Activated T-helper 1 cell treated with anti-CD3 and anti-CD28 coated beads, Interleukin-2, amount 50 U/mL, for 16 hours (primary cell): ENCODE data around the gene CRCP.
"Not testable (repeated sequence)": the region's sequence is repeated elsewhere in the genome, so short reads cannot be mapped to it uniquely, and the experiment has no call there.

Experiments
- DNase-seq, 2 donors: peaks; one replicate each; pipeline ENCODE4 v3.0.0-alpha.2; 2020; ENCODE audit warnings: low read depth in 1 of 2, low spot score in 1 of 2

The CRCP gene

DNA sequence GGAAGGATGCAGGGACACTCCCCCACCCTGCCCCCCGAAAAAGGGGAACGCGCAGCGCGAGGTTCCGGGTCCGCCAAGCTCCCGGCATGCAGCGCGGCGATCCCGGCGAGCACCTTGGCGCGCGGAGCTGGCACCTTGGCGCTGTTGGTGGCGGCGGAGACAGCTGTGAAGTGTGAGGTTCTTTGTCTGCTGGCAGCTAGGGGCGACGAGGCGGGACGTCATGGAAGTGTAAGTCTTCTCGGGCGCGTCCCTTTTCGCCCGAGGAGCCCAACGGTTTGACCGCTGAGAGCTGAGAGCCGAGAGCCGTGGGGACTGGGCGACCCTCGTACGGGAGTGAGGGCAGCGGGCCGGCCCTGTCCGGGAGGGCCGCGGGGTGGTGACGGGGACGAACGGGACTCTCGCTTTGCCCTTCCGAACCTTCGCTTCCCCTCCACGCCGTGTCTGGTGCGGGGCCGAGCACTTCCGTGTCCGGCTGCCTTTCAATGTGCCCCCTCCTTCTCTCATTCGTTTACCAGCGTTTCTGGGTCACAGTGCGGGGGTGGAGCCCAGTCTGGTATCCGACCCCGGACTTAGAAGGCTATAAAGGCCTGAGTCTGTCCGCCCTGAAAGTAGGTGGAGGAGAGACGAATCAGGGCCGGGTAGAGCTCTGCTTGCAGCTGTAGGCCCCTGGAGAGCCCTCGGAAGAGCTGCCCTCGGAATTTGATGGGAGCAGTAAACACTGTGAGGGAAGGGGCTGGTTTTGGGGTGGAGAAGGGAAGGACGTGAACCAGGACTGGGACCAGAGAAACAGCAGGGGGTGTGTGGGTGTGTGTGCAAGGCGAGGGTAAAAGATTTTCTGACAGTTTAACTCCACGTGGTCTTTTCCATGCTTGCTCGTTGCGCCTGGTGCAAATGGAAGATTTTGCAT, at the start of gene CRCP:
Gene CRCP (plus strand): TSS at position 105 of the 907 bp plus-strand sequence. CDS start 116 bp downstream, at position 221.
- peak; percentile 69 to 76 for DNase-seq

- no peak for DNase-seq
Measured at GRCh38 chr7:66069732-66070131, 44.9 kb upstream of the CRCP start.

GRCh38 chr7:66070222-66070621, 44.4 kb upstream of the CRCP start:
- DNase-seq, result no peak

DNA sequence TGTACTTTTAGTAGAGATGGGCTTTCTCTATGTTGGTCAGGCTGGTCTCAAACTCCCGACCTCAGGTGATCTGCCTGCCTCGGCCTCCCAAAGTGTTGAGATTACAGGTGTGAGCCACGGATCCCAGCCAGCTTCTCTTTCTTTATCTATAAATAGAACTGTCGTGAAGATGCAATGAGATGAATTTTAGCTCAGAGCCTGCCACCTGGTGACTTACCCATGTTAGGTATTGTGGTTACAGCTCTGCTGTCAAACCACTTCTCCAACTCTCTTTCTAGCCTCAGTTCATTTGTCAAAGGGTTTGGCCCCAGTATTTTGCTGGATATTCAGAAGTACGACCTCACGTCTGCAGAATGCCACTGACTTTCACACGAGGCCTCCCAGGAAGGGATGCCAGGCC, 42.4 kb upstream of the CRCP start:
- not testable (repeated sequence) for DNase-seq

DNA sequence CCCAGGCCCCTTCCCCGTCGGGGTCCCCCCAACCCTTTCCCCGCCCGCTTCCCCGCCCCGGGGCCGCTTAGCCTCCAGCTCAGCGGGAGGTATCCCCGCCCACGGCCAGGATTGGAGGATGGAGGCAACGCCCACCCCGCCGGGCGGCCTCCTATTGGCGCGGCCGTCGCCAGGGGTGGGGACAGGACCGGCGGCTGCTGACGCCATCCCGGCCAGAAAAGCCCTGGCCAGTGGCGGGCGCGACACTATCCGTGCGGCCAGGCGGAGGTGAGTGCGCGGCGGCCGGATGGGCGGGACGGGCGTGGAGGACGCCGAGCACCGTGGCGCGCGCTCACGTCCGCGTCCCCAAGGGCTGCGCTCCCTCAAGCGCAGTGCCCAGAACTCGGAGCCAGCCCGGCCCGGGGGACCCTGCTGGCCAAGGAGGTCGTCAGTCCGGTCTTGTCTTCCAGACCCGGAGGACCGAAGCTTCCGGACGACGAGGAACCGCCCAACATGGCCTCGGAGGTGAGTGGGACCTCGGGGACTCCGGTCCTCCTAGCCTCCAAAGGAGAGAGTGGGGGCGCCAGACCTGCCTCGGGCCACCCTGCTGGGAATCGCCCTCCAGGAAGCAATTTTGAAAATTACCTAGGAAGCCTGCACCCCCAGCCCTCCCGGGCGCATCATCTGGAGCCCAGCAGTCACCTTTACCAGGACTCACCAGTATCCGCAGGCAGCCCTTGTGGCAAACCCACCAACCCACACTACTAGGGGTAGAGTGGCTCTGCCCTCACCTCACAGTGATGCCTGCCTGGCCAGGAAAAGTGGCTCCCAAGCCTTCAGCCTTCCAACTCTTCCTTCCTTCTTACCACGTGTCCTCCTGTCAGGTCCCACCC, 38.8 kb upstream of the CRCP start, which contains the start of gene ASL:
Gene ASL (plus strand): TSS at position 230 of the 872 bp plus-strand sequence. CDS start 263 bp downstream, at position 493.
- peak; percentile 62 to 83 for DNase-seq

GRCh38 chr7:66076462-66077329, 38.0 kb upstream of the CRCP start:
- DNase-seq, result no peak

- no peak for DNase-seq
Measured at GRCh38 chr7:66078067-66078466, 36.6 kb upstream of the CRCP start.

GRCh38 chr7:66082083-66082482, 32.6 kb upstream of the CRCP start:
- no peak for DNase-seq

GRCh38 chr7:66082886-66083415, 31.7 kb upstream of the CRCP start:
- DNase-seq, result no peak

DNA sequence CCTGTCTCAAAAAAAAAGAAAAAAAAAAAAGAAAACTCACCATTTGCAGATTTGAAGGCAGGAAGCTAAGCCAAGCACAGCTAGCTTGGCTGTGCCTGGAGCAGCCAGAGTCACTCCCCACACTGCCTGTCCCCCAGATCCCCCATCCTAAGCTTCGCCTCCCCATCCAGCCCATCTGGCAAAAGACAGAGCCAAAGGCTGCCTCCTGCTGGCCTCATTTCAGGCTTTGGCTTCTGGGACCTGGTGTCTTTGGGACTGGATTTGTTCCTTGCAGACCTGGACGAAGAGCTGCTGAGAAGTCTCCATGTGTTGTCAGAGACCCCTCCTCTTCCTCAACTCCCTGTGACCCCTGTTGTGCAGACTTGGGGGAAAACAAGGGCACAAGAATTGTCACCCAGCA, 31.0 kb upstream of the CRCP start:
- no peak for DNase-seq

DNA sequence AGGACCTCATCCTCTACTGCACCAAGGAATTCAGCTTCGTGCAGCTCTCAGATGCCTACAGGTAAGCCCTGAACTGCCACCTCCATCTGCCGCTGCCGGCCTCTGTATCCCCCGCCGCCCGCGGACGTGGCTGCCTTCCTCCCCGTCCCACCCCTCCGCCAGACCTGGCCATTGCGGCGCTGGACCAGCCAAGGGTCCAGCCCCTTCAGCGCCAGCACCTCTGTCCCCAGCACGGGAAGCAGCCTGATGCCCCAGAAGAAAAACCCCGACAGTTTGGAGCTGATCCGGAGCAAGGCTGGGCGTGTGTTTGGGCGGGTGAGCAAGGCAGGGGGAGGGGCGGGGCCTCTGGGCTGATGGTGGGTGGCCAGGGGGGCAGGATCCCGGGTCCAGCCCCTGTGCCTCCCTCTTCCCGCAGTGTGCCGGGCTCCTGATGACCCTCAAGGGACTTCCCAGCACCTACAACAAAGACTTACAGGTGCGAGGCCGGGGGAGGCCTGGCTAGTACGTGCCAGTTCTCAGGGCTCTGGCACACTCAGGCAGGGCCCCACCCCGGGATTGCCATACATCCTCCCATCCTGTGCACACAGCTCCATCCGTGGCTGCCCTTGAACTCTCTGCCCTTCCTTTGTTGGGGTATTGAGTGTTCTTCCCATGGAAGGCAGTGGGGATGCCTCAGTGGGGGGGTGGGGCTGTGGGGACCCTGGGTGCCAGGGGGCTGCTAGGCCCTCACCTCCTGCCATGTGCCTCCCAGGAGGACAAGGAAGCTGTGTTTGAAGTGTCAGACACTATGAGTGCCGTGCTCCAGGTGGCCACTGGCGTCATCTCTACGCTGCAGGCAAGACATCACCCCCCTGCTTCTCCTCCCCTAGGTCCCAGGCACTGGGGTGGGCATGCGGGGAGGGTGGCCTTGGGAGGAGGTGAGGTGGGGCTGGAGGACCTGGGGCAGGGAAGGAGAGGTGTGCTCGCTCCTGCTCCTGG, 25.5 kb upstream of the CRCP start:
- DNase-seq, result no peak

GRCh38 chr7:66092654-66093053, 22.0 kb upstream of the CRCP start:
- no peak for DNase-seq

GRCh38 chr7:66095010-66095409, 19.6 kb upstream of the CRCP start:
- no peak for DNase-seq

GRCh38 chr7:66099232-66099550, 15.5 kb upstream of the CRCP start:
- no peak for DNase-seq

DNA sequence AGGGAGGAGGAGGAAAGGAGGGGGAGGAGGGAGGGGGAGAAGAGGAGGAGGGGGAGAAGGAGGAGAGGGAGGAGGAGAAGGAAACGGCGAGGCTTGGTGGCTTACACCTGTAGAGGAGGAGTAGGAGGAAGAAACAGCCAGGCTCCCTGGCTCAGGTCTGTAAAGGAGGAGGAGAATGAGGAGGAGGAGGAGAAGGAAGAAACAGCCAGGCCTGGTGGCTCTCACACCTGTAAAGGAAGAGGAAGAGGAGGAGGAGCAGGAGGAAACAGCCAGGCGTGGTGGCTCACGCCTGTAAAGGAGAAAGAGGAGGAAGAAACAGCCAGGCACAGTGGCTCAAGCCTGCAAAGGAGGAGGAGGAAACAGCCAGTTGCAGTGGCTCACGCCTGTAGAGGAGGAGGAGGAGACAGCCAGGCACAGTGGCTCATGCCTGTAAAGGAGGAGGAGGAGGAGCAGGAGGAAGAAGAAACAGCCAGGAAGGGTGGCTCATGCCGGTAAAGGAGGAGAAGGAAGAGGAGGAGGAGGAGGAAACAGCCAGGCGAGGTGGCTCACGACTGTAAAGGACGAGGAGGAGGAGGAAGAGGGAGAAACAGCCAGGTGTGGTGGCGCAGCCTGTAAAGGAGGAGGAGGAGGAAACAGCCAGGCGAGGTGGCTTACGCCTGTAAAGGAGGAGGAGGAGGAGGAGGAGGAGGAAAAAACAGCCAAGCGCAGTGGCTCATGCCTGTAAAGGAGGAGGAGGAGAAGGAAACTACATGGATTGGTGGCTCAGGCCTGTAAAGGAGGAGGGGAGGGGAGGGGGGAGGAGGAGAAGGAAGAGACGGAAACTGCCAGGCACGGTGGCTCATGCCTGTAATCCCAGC, 14.9 kb upstream of the CRCP start:
- peak; percentile 5 to 9 for DNase-seq

GRCh38 chr7:66100408-66101050, 14.1 kb upstream of the CRCP start:
- no peak for DNase-seq

DNA sequence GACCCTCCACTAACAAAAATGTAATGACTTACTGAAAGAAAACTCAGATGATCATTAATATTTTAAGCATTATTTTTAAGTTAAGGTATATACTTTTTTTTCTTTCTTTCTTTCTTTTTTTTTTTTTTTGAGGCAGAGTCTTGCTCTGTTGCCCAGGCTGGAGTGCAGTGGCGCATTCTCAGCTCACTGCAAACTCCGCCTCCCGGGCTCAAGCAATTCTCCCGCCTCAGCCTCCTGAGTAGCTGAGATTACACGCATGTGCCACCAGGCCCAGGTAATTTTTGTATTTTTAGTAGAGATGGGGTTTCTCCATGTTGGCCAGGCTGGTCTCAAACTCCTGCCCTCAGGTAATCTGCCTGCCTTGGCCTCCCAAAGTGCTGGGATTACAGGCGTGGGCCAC, 12.5 kb upstream of the CRCP start:
- DNase-seq, result not testable (repeated sequence)

DNA sequence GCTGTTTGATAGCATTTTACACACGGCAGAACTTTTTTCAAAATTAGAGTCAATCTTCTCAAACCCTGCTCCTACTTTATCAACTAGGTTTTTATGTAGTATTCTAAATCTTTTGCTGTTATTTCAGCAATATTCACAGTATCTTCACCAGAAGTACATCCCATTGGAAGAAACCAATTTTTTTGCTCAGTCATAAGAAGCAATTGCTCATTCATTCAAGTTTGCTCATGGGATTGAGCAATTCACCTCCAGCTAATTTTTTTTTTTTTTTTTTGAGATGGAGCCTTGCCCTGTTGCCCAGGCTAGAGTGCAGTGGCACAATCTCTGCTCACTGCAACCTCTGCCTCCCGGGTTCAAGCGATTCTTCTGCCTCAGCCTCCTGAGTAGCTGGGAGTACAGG, 10.7 kb upstream of the CRCP start:
- DNase-seq, result not testable (repeated sequence)
